Measurements from ENCODE around the gene KIF1C. TPM values are rescaled to one million over a fixed set of nuclear protein-coding genes. Genes with fewer than 3 reads are reported as not detected.

KIF1C gene
- polyA plus RNA-seq, 3 donors: 3.6 to 12.0 (median 3.9) TPM

DNA sequence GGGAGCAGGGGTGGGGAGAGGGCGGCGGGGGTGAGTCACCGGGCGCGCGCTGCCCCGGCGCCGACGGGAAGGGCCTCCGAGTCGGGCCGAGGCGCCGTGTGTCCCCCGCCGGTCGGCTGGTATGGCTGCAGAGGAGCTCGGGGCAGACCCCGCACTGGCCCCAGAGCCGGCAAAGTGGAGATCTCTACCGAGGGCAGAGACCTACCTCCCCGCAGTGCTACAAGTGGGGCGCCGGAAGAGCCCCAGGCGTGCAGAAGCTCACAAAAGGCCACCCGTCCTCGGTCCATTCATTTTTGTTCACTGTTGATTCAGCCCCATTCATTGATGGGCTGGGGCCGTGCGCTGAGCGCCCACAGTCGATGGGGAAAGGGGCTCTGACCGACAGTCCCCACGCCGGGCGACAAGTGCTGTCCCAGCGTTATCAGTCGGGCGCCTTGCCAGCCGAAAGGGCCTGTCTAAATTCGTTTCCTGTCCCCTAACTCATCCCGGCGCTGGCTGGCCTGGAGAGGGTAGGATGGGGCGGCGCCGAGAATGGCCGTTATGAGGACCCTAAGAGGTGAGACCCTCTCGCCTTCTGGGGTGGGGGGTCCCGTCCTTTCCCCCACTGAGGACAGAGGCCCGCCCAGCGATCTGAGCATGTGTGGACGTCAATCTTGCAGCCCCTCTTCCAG lies 47.5 kb upstream of the KIF1C start:
- Histone ChIP-seq H3K27ac (ENCODE audit: low read depth in 1 of 2, low read length in 2 of 2) (peak overlapping the region; percentile 94), H3K27me3 (ENCODE audit: control insufficient read depth in 2 of 2, insufficient read depth in 2 of 2, low read length in 2 of 2) (no peaks in the 10 kb centered on the region), H4K20me1 (ENCODE audit: insufficient read depth, low read length) (peaks cover 32% of the 10 kb centered on the region), H3K9me3 (replicated peaks in 1 of 2; ENCODE audit: control insufficient read depth in 1 of 2, insufficient read depth in 1 of 2, low read length in 2 of 2) (no peaks in the 10 kb centered on the region), H3K9ac (ENCODE audit: insufficient read depth, low read length, poor library complexity, severe bottlenecking) (peak overlapping the region; percentile 80), H3K4me2 (replicated peaks; ENCODE audit: extremely low read depth, low read length, poor library complexity, severe bottlenecking) (peak overlapping the region; percentile 98), H2AFZ (ENCODE audit: insufficient read depth, low read depth, low read length, poor library complexity, severe bottlenecking) (peak overlapping the region; percentile 70), H3K4me1 (ENCODE audit: control insufficient read depth in 1 of 2, insufficient read depth in 2 of 2, low read length in 2 of 2) (peaks cover 31 to 48% of the 10 kb centered on the region in 2 donors), H3K4me3 (replicated peaks in 1 of 3; ENCODE audit: low read depth in 2 of 3, low read length in 3 of 3) (peak overlapping the region; percentile 21 to 94 (median 56)), H3K79me2 (ENCODE audit: insufficient read depth, low read length) (peaks cover 40% of the 10 kb centered on the region), H3K36me3 (replicated peaks in 1 of 2; ENCODE audit: control insufficient read depth in 1 of 2, insufficient read depth in 2 of 2, low read length in 2 of 2) (peaks cover 15 to 16% of the 10 kb centered on the region in 2 donors)
- TF ChIP-seq, protein P1, sequence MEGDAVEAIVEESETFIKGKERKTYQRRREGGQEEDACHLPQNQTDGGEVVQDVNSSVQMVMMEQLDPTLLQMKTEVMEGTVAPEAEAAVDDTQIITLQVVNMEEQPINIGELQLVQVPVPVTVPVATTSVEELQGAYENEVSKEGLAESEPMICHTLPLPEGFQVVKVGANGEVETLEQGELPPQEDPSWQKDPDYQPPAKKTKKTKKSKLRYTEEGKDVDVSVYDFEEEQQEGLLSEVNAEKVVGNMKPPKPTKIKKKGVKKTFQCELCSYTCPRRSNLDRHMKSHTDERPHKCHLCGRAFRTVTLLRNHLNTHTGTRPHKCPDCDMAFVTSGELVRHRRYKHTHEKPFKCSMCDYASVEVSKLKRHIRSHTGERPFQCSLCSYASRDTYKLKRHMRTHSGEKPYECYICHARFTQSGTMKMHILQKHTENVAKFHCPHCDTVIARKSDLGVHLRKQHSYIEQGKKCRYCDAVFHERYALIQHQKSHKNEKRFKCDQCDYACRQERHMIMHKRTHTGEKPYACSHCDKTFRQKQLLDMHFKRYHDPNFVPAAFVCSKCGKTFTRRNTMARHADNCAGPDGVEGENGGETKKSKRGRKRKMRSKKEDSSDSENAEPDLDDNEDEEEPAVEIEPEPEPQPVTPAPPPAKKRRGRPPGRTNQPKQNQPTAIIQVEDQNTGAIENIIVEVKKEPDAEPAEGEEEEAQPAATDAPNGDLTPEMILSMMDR (IDR thresholded peaks at IDR 0.05): no peak
- H3K27ac Mint-ChIP-seq: peak overlapping the region; percentile 89 to 98 (median 93)
- no peaks in the 10 kb centered on the region for H3K9me3 Mint-ChIP-seq
- intact Hi-C loops (cut with micrococcal nuclease): loop anchor here in 1 of 2 donors (5.0 kb wide), 1 partner anchor 37 kb away; the partner anchor contains the start of gene CAMTA2
- under 1% methylated on average over 40 of the region's 52 CpGs for WGBS (ENCODE audit: insufficient coverage)
- peaks cover 16 to 18% of the 10 kb centered on the region in 2 donors for H3K36me3 Mint-ChIP-seq
- H3K4me3 Mint-ChIP-seq: peak overlapping the region; percentile 80 to 88
- H3K27me3 Mint-ChIP-seq (ENCODE audit: low read depth in 3 of 3): peaks cover 2 to 8% (median 3%) of the 10 kb centered on the region in 3 donors
- peak in 2 of 3 donors; percentile 36 to 56 for DNase-seq
- peaks cover 33% of the 10 kb centered on the region for H3K4me1 Mint-ChIP-seq

GRCh38 chr17:4950746-4951204 lies 47.0 kb upstream of the KIF1C start, which contains the start of gene ENO3:
TSS of gene ENO3 (plus strand) at chr17:4951119. CDS start at chr17:4951830, 711 bp downstream.
- TF ChIP-seq, protein P1 (IDR thresholded peaks at IDR 0.05): no peak
- intact Hi-C loops (cut with micrococcal nuclease): loop anchor here in 1 of 2 donors (5.0 kb wide), 1 partner anchor 37 kb away; the partner anchor contains the start of gene CAMTA2
- H3K79me2 ChIP-seq (ENCODE audit: insufficient read depth, low read length): peaks cover 34% of the 10 kb centered on the region
- peaks cover 26% of the 10 kb centered on the region for H4K20me1 ChIP-seq (ENCODE audit: insufficient read depth, low read length)
- 60% methylated on average over 3 of the region's 7 CpGs for WGBS (ENCODE audit: insufficient coverage)
- Mint-ChIP-seq H3K27me3 (ENCODE audit: low read depth in 3 of 3) (peaks cover 2 to 8% (median 3%) of the 10 kb centered on the region in 3 donors), H3K4me1 (peaks cover 27% of the 10 kb centered on the region), H3K4me3 (peak within 1 kb of the TSS; percentile 80 to 88), H3K9me3 (no peaks in the 10 kb centered on the region), H3K36me3 (peaks cover 10 to 16% of the 10 kb centered on the region in 2 donors), H3K27ac (peak within 1 kb of the TSS; percentile 89 to 98 (median 93))
- peak within 1 kb of the TSS; percentile 94 for H3K27ac ChIP-seq (ENCODE audit: low read depth in 1 of 2, low read length in 2 of 2)
- no peaks in the 10 kb centered on the region for H3K9me3 ChIP-seq (replicated peaks in 1 of 2; ENCODE audit: control insufficient read depth in 1 of 2, insufficient read depth in 1 of 2, low read length in 2 of 2)
- H3K4me1 ChIP-seq (ENCODE audit: control insufficient read depth in 1 of 2, insufficient read depth in 2 of 2, low read length in 2 of 2): peaks cover 25 to 42% of the 10 kb centered on the region in 2 donors
- peak within 1 kb of the TSS; percentile 21 to 94 (median 56) for H3K4me3 ChIP-seq (replicated peaks in 1 of 3; ENCODE audit: low read depth in 2 of 3, low read length in 3 of 3)
- peaks cover 11% of the 10 kb centered on the region in 2 donors for H3K36me3 ChIP-seq (replicated peaks in 1 of 2; ENCODE audit: control insufficient read depth in 1 of 2, insufficient read depth in 2 of 2, low read length in 2 of 2)
- H3K4me2 ChIP-seq (replicated peaks; ENCODE audit: extremely low read depth, low read length, poor library complexity, severe bottlenecking): peak within 1 kb of the TSS; percentile 98
- no peaks in the 10 kb centered on the region for H3K27me3 ChIP-seq (ENCODE audit: control insufficient read depth in 2 of 2, insufficient read depth in 2 of 2, low read length in 2 of 2)
- H2AFZ ChIP-seq (ENCODE audit: insufficient read depth, low read depth, low read length, poor library complexity, severe bottlenecking): peak within 1 kb of the TSS; percentile 70
- H3K9ac ChIP-seq (ENCODE audit: insufficient read depth, low read length, poor library complexity, severe bottlenecking): peak within 1 kb of the TSS; percentile 80
- no peak for DNase-seq
